Nephron (organoid): ENCODE data around the gene MTERF2.

Source experiments
- H3K27ac Mint-ChIP-seq, 3 experiments: 2 replicates each; pipeline ENCODE4 v1.8.0; 2020; ENCODE audit warnings: mixed read lengths in 3 of 3, mild to moderate bottlenecking in 2 of 3, moderate library complexity in 1 of 3
- H3K27me3 Mint-ChIP-seq: 2 replicates; pipeline ENCODE4 v1.8.0; 2021; ENCODE audit warnings: low read depth, mild to moderate bottlenecking, moderate library complexity, mixed read lengths
- H3K36me3 Mint-ChIP-seq: 2 replicates; pipeline ENCODE4 v1.8.0; 2020; ENCODE audit warnings: low read depth, mixed read lengths
- H3K4me1 Mint-ChIP-seq: 2 replicates; pipeline ENCODE4 v1.8.0; 2020; ENCODE audit warnings: mixed read lengths
- H3K4me3 Mint-ChIP-seq, 3 experiments: 2 replicates each; pipeline ENCODE4 v1.8.0; 2020; ENCODE audit warnings: mild to moderate bottlenecking in 3 of 3, mixed read lengths in 3 of 3, moderate library complexity in 2 of 3
- H3K9me3 Mint-ChIP-seq: 2 replicates; pipeline ENCODE4 v1.8.0; 2020; ENCODE audit warnings: mixed read lengths
- TF ChIP-seq, protein P1 (sequence below), 3 experiments: fragments of 200-600 bp; sonication (generic); IDR thresholded peaks; one replicate each; pipeline ENCODE4 v1.5.0; 2021; ENCODE audit warnings: antibody characterized with exemption in 3 of 3; ENCODE audit not compliant: unreplicated experiment in 3 of 3

The MTERF2 gene

DNA sequence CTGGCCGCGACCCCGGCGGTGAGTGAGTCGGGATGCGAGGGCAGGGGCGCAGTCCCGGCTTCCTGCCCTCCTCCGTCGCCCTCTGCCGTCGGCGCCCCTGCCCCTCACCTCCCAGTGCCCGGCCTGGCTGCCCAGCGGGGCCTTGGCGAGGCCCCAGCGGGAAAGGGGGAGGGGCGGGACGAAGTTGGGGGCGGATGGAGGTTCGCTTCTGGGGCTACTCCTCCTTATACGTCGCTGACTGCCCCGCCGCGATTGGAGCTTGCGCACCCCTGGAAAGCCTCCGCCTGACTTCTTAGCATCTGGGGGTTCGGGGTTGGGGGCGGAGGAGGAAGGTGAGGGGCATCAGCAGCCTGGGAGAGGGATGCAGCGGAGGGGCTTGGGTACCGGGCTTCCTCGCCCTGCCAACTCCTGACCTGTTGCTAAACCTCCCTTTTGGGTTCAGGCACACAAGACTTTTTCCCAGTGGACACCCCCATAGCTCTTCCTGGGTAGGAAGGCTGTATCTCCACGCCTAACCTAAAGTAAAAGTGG is 30.8 kb downstream of the MTERF2 start:
- Mint-ChIP-seq H3K27me3 (no peaks in the 10 kb centered on the region), H3K4me1 (peaks cover 34% of the 10 kb centered on the region), H3K9me3 (no peaks in the 10 kb centered on the region), H3K36me3 (peaks cover 14% of the 10 kb centered on the region), H3K27ac (peak overlapping the region; percentile 91 to 98 (median 93)), H3K4me3 (peak overlapping the region; percentile 98 to 100 (median 99))
- TF ChIP-seq, protein P1, sequence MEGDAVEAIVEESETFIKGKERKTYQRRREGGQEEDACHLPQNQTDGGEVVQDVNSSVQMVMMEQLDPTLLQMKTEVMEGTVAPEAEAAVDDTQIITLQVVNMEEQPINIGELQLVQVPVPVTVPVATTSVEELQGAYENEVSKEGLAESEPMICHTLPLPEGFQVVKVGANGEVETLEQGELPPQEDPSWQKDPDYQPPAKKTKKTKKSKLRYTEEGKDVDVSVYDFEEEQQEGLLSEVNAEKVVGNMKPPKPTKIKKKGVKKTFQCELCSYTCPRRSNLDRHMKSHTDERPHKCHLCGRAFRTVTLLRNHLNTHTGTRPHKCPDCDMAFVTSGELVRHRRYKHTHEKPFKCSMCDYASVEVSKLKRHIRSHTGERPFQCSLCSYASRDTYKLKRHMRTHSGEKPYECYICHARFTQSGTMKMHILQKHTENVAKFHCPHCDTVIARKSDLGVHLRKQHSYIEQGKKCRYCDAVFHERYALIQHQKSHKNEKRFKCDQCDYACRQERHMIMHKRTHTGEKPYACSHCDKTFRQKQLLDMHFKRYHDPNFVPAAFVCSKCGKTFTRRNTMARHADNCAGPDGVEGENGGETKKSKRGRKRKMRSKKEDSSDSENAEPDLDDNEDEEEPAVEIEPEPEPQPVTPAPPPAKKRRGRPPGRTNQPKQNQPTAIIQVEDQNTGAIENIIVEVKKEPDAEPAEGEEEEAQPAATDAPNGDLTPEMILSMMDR (IDR thresholded peaks at IDR 0.05; ENCODE audit: unreplicated experiment in 3 of 3): no peak

DNA sequence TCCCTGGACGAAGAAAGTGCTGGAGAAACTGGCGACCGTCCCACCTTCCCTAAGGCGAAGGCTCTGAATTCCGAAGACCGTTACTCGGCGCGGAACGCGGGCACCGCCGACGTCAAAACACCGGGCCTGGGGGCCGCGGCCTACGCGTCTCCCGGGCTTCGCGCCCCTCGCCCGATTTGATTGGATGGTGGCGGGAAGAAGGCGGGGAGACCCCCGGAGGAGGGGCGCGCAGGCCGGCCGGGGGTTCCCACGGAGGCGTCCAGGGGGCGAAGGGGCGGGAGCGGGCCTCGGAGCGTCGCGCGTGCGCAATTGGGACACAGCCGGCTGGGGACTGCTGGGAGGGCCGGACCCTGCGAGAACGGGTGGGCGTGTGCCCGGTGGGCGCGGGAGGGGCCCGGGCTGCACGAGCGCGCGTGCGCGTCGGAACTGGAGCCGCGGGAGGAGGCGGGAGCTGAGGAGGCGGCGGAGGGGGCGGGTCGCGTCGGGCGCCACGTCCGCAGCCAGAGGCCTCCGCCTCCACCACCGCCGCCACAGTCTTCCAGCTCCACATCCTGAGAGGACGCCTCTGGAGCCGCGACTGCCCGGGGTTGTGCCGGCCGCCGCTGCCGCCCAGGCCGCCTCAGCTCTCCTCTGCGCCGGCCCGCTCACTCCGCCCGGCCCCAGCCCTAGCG is 31.4 kb downstream of the MTERF2 start, which contains the start of gene TMEM263:
Gene TMEM263 (plus strand): TSS at position 531 of the 671 bp plus-strand sequence. CDS start 11,210 bp downstream, outside the sequence.
- Mint-ChIP-seq H3K9me3 (peaks cover 3% of the 10 kb centered on the region), H3K36me3 (peaks cover 8% of the 10 kb centered on the region), H3K4me3 (peak within 1 kb of the TSS; percentile 98 to 100 (median 99)), H3K4me1 (peaks cover 30% of the 10 kb centered on the region), H3K27ac (peak within 1 kb of the TSS; percentile 93 to 99 (median 98)), H3K27me3 (no peaks in the 10 kb centered on the region)
- TF ChIP-seq, protein P1 (IDR thresholded peaks at IDR 0.05; ENCODE audit: unreplicated experiment in 3 of 3): no peak

DNA sequence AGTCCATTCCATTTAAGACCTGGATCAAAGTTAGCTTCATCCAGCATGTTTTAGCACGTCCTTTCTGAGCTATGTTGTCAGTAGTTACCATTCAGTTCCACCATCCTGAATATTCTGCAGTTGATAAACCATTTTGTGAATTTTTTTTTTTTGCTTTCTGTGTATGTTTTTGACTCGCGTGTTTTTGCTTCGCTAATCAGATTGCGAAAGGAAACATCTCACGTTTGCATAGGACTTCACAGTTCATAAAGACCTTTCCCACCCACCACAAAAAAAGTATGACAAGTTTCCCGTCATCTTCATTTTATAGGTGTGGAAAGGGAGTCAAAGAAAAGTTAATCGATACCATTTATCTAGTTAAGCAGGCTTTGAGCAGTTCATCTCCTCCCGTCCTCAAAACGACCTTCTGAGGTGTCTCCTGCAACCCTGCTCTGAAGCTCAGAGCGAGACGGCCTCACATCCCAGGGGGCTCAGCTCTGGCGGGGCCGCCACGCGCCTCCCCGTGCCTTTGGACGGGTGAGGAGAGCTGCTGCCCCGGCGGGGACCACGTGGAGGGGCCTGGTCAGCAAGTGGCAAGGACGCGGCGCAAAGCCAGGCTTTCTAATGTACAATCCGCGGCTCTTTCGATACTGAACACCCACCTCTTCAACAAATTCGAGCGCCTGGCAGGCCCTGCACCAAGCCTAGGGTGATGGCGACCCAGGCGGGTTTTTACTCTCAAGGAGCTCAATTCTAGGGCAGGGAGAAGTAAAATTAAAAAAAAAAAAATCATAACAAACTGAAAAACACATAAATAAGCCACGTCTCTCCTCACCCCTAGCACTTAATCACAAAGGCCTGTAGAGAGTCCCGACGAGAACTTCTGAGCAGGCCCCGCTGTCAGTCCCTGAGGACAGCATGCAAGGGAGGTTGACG is 32.2 kb downstream of the MTERF2 start:
- peak overlapping the region; percentile 93 to 99 (median 94) for H3K4me3 Mint-ChIP-seq
- H3K27ac Mint-ChIP-seq: peak overlapping the region; percentile 92 to 99 (median 98)
- H3K27me3 Mint-ChIP-seq: no peaks in the 10 kb centered on the region
- peaks cover 30% of the 10 kb centered on the region for H3K4me1 Mint-ChIP-seq
- H3K36me3 Mint-ChIP-seq: peaks cover 6% of the 10 kb centered on the region
- TF ChIP-seq, protein P1 (IDR thresholded peaks at IDR 0.05; ENCODE audit: unreplicated experiment in 3 of 3): no peak
- H3K9me3 Mint-ChIP-seq: peaks cover 5% of the 10 kb centered on the region

DNA sequence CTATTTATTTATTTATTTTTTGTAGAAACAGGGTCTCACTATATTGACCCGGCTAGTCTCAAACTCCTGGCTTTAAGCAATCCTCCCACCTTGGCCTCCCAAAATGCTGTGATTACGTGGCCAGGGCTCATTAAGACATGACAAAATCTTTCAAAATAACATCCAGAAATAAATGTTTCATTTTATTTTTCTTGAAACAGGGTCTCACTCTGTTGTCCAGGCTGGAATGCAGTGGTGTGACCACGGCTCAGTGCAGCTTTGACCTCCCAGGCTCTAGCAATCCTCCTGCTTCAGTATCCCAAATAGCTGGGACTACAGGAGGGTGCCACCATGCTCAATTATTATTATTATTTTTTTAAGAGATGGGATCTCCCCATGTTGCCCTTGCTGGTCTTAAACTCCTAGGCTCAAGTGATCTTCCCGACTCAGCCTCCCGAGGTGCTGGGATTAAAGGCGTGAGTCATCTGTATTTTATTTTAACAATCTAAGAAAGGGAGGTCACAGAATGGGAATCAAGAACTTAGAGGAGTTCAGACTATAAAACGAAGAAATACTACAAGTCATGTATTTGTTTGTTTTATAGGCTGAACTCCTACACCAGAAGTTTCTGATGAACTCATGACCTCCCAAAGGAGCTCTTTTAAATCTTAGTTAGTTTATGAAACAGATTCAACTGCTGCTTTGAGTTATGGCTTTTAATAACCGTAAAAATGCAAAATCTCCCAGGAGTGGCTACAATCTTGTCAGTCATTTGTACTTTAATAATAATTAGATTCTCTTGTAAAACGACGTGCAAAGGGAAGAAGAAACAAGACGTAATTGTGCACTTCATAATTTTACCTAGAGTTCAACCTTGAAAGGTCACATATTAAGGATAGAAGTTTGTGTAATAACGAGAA is 33.3 kb downstream of the MTERF2 start:
- H3K27ac Mint-ChIP-seq: peak overlapping the region; percentile 70 to 98 (median 71)
- peaks cover 12% of the 10 kb centered on the region for H3K9me3 Mint-ChIP-seq
- no peaks in the 10 kb centered on the region for H3K27me3 Mint-ChIP-seq
- peaks cover 25% of the 10 kb centered on the region for H3K4me1 Mint-ChIP-seq
- H3K36me3 Mint-ChIP-seq: peaks cover under 1% of the 10 kb centered on the region
- peak overlapping the region; percentile 71 to 99 (median 94) for H3K4me3 Mint-ChIP-seq
- TF ChIP-seq, protein P1 (IDR thresholded peaks at IDR 0.05; ENCODE audit: unreplicated experiment in 3 of 3): no peak

DNA sequence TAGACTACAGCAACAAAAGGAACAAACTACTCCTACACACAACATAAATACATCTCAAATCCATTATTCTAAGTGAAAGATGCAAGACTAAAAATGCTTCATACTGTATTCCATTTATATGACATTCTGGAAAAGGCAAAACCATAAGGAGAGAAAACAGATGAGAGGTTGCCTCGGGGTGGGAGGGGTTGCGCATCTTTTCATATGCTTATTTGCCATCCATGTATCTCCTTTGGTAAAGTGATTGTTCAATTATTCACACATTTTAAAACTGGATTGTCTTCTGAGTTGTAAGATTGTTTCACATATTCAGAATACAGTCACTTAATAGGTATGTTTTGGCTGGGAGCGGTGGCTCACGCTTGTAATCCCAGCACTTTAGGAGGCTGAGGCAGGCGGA is 36.4 kb downstream of the MTERF2 start:
- H3K27me3 Mint-ChIP-seq: no peaks in the 10 kb centered on the region
- TF ChIP-seq, protein P1 (IDR thresholded peaks at IDR 0.05; ENCODE audit: unreplicated experiment in 3 of 3): no peak
- no peak overlapping the region for H3K4me3 Mint-ChIP-seq
- H3K27ac Mint-ChIP-seq: no peak overlapping the region
- peaks cover 6% of the 10 kb centered on the region for H3K4me1 Mint-ChIP-seq
- H3K36me3 Mint-ChIP-seq: no peaks in the 10 kb centered on the region
- peaks cover 23% of the 10 kb centered on the region for H3K9me3 Mint-ChIP-seq
